Heart right ventricle (tissue), 16 donors: ENCODE measurements around the gene CUBN. TPM values are rescaled to one million over a fixed set of nuclear protein-coding genes. Genes with fewer than 3 reads are reported as not detected.

ENCODE experiments used
- ATAC-seq, 8 donors: fragments of 200-7000 bp; cut with Tn5 transposase; one replicate each; pipeline ENCODE4 v1.9.1; 2020; ENCODE audit warnings: mild to moderate bottlenecking in 8 of 8, moderate library complexity in 8 of 8, moderate number of reproducible peaks in 1 of 8
- DNase-seq, 2 donors: peaks; one replicate each; pipeline ENCODE4 v3.0.0-alpha.2; 2020
- H3K27ac ChIP-seq, 10 donors: fragments of 200-600 bp; sonication (generic) in 2 of 10; one replicate each; pipeline versions ENCODE4 v1.5.0 to v1.8.0; 2020 to 2022; ENCODE audit warnings: mild to moderate bottlenecking in 3 of 10
- H3K27me3 ChIP-seq, 7 donors: fragments of 200-600 bp; one replicate each; pipeline ENCODE4 v1.8.0; 2021 to 2022; ENCODE audit warnings: mild to moderate bottlenecking in 2 of 7
- H3K36me3 ChIP-seq, 9 donors: fragments of 200-600 bp; sonication (generic) in 1 of 9; one replicate each; pipeline versions ENCODE4 v1.5.0 to v1.8.0; 2020 to 2022; ENCODE audit warnings: mild to moderate bottlenecking in 2 of 9
- H3K4me1 ChIP-seq, 9 donors: fragments of 200-600 bp; sonication (generic) in 1 of 9; one replicate each; pipeline versions ENCODE4 v1.5.0 to v1.8.0; 2020 to 2022; ENCODE audit warnings: mild to moderate bottlenecking in 4 of 9
- H3K4me3 ChIP-seq, 10 donors: fragments of 200-600 bp; sonication (generic) in 2 of 10; one replicate each; pipeline versions ENCODE4 v1.5.0 to v1.8.0; 2020 to 2022; ENCODE audit warnings: mild to moderate bottlenecking in 7 of 10, moderate library complexity in 2 of 10
- H3K9me3 ChIP-seq, 11 donors: fragments of 200-600 bp in 10 of 11; sonication (generic) in 2 of 11; one replicate each; pipeline versions ENCODE4 v1.5.0 to v1.8.0; 2013 to 2022; ENCODE audit warnings: mild to moderate bottlenecking in 2 of 11, control low read depth in 1 of 11, moderate library complexity in 1 of 11
- WGBS, 2 donors: extraction: QIAGEN DNeasy Blood & Tissue Kit; methylation state at CpG; one replicate each; pipeline ENCODE4 v1.1.7; 2013; ENCODE audit warnings: inconsistent platforms in 1 of 2; 5-methylcytosine and 5-hydroxymethylcytosine counted together
- intact Hi-C, 10 donors: fragments of 100-400 bp; cut with DNase I; formaldehyde crosslinking; loops; one replicate each; pipeline versions ENCODE4 v1.11.1 to v1.14.2; 2022
- polyA plus RNA-seq, 2 donors: library from polyadenylated mRNA; stranded (reverse); fragments of 200-250 nt; gene quantifications; one replicate each; pipeline ENCODE4 v1.2.3, GENCODE V29; 2013
- total RNA-seq, 10 donors: library from RNA; stranded (reverse); fragmentation: NEBNext Ultra II Directional in 3 of 10; extraction: Animal tissue kit (Norgen Biotek cat#: 25700) in 3 of 10; gene quantifications; one replicate each; pipeline versions ENCODE4 v1.2.1 to v1.2.4, GENCODE V29; 2021 to 2023
- TF ChIP-seq, protein P1 (sequence below), 9 donors: fragments of 200-600 bp; sonication (generic) in 2 of 9; IDR thresholded peaks; one replicate each; pipeline versions ENCODE4 v1.5.0 to v1.8.0; 2021 to 2022; ENCODE audit warnings: antibody characterized with exemption in 9 of 9, mild to moderate bottlenecking in 5 of 9, moderate library complexity in 1 of 9
- donor health status: Arrhythmogenic right ventricular cardiomyopathy.
- donor health status: ischemic (EF 13 %, LVEDD 7.1; RV severe dilation, severe dysfunction).
- donor health status: healthy with polysubstance abuse.
- donor health status: DM: no; HTN: yes; CAD: no.
- donor health status: DM: no; HTN: no; CAD: no.
- donor health status: ischemic (EF 25% LVEDD 6.9; RV normal size, moderate dysfunction).
- donor health status: ischemic (EF 25% LVEDD 5.7; RV mildly dilated, moderate dysfunction).
- donor health status: healthy.
- donor health status: DM: yes; HTN: yes; CAD: no.
- donor health status: Ischemic cardiomyopathy.
- donor health status: ischemic (EF 35%, LVEDD 5.7; RV mildly dilated, moderate dysfunction).
- donor health status: nonischemic (EF 11% LVEDD 7.7; RV severe dilation, severe dysfunction).
- donor health status: DM: yes; HTN: yes; CAD: no.
- donor health status: PGD.
- donor health status: ischemic (EF 29% LVEDD 5.4; RV normal size, mild dysfunction).
- donor health status: nonischemic (EF 23%, LVEDD 6.1; RV moderate dilation, normal function).

Gene CUBN
- total and polyA plus RNA-seq, 12 donors: 0.13 to 1.2 (median 0.42) TPM

GRCh38 chr10:16986082-16986405 lies 143.6 kb downstream of the CUBN start:
- TF ChIP-seq, protein P1, sequence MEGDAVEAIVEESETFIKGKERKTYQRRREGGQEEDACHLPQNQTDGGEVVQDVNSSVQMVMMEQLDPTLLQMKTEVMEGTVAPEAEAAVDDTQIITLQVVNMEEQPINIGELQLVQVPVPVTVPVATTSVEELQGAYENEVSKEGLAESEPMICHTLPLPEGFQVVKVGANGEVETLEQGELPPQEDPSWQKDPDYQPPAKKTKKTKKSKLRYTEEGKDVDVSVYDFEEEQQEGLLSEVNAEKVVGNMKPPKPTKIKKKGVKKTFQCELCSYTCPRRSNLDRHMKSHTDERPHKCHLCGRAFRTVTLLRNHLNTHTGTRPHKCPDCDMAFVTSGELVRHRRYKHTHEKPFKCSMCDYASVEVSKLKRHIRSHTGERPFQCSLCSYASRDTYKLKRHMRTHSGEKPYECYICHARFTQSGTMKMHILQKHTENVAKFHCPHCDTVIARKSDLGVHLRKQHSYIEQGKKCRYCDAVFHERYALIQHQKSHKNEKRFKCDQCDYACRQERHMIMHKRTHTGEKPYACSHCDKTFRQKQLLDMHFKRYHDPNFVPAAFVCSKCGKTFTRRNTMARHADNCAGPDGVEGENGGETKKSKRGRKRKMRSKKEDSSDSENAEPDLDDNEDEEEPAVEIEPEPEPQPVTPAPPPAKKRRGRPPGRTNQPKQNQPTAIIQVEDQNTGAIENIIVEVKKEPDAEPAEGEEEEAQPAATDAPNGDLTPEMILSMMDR (IDR thresholded peaks at IDR 0.05): no peak
- WGBS, 2 donors: 80 to 84% methylated on average over 5 of the region's 5 CpGs
- peaks cover 0 to 25% (median 16%) of the 10 kb centered on the region in 9 donors for H3K4me1 ChIP-seq

DNA sequence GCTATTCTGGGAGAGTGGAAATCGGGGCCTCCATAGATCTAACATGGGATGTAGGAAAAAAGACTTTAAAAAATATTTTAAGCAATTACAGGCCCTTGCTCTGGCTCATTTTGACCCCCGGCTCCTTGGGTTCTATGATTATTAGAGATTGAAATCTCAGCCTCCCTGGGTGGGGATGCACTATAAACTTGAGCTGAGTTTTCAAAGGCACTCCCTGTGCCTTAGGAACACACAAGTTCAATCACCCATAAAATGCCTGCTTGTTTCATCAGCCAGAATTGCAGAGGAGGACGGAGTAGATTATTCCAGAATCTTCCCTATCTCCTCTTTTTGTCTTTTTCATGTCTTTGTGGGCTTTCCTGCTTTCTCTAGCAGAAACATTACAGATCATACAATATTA lies 145.4 kb downstream of the CUBN start:
- no peak for ATAC-seq
- Histone ChIP-seq H3K36me3 (no peaks in the 10 kb centered on the region), H3K4me3 (no peak overlapping the region), H3K27me3 (no peaks in the 10 kb centered on the region), H3K27ac (no peak overlapping the region), H3K4me1 (peaks cover 0 to 25% (median 16%) of the 10 kb centered on the region in 9 donors), H3K9me3 (no peaks in the 10 kb centered on the region)
- 96 to 97% methylated on average over 3 of the region's 3 CpGs for whole genome bisulfite sequencing, 2 donors
- TF ChIP-seq, protein P1 (IDR thresholded peaks at IDR 0.05): no peak
- intact Hi-C loops: no loop called here
- DNase-seq: no peak

More at GRCh38 chr10:16986082-16986405, 143.6 kb downstream of the CUBN start:
- Histone ChIP-seq H3K27me3 (no peaks in the 10 kb centered on the region), H3K27ac (peak overlapping the region in 7 of 10 donors; percentile 56 to 81 (median 76)), H3K9me3 (no peaks in the 10 kb centered on the region), H3K36me3 (no peaks in the 10 kb centered on the region), H3K4me3 (no peak overlapping the region)
- DNase-seq (no peak), ATAC-seq (peak in 5 of 8 donors; percentile 7 to 32 (median 20))
- intact Hi-C loops: loop anchor here in 2 of 10 donors (5.0 kb wide), 2 partner anchors 34 to 39 kb away; no protein-coding TSS in a partner anchor

DNA sequence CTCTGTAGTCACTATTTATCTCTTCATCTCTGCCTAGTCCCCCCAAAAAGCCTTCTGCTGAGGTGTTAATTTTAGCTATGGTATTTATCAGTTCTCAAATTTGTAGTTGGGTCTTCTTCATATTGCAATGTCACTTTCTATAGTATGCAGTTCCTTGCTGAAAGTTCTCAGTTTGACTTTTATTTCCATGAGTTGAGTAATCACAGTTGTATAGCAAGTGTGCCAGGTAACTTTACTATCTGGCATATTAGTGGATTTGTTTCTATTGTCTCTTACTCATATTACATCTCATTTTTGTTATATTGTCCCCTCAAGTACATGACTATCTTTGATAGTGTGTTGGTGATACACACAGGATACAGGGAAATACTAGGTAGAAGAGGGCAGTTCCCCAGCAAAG lies 152.8 kb downstream of the CUBN start:
- ATAC-seq (no peak), DNase-seq (no peak)
- Histone ChIP-seq H3K27ac (no peak overlapping the region), H3K9me3 (peaks cover 0 to 14% (median 0%) of the 10 kb centered on the region in 11 donors), H3K4me1 (no peaks in the 10 kb centered on the region), H3K27me3 (no peaks in the 10 kb centered on the region), H3K36me3 (no peaks in the 10 kb centered on the region), H3K4me3 (no peak overlapping the region)
- intact Hi-C loops: no loop called here
- TF ChIP-seq, protein P1 (IDR thresholded peaks at IDR 0.05): no peak

- DNase-seq: no peak
- no peak for ATAC-seq
- TF ChIP-seq, protein P1 (IDR thresholded peaks at IDR 0.05): no peak
- Histone ChIP-seq H3K4me3 (no peak overlapping the region), H3K27me3 (no peaks in the 10 kb centered on the region), H3K9me3 (peaks cover 0 to 14% (median 0%) of the 10 kb centered on the region in 11 donors), H3K4me1 (no peaks in the 10 kb centered on the region), H3K36me3 (no peaks in the 10 kb centered on the region), H3K27ac (no peak overlapping the region)
- intact Hi-C loops: no loop called here
- 61 to 86% methylated on average over 3 of the region's 3 CpGs for WGBS, 2 donors
These were observed 154.4 kb downstream of the CUBN start for GRCh38 chr10:16975188-16975587.
